Measurements from ENCODE around the gene PSMA2.

The PSMA2 gene

DNA sequence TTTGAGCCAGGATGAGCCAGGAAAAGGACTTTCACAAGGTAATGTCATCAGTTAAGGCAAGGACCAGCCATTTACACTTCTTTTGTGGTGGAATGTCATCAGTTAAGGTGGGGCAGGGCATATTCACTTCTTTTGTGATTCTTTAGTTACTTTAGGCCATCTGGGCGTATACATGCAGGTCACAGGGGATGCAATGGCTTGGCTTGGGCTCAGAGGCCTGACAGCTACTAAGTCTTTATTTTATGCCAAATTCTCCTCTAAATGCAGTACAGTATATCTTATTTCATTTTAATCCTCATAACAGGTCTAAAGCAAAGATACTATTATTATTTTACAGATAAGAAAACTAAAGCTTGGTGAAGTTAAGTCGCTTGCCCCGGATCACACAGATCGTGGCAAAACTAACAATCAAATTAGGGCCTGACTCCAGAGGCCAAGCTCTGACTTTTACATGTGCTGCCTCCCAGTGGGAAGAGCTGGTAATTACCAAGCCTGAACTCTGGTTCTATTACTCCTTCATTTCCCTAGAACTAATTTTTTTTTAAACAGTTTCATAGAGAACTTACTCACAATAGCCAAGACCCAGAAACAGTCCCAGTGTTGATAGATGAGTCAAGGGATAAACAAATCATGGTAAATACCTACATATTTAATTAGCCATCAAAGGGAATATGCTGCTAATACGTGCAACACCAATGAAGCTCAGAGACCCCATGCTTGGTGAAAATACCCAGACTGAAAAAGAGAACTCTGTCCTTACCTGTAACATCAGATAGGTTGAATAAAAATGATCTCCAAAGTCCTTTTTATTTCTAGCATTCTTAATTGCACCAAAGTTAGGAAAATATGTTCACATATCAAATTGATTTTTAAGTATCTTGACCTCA lies 55.5 kb downstream of the PSMA2 start:
- no peaks in the 10 kb centered on the region for H3K4me1 ChIP-seq (ENCODE audit: control insufficient read depth, insufficient read depth, low read length, unreplicated experiment)
- H3K36me3 ChIP-seq (ENCODE audit: insufficient read depth, low read length): no peaks in the 10 kb centered on the region
- no peak overlapping the region for H3K4me3 ChIP-seq (ENCODE audit: low read depth, low read length)
- no peak overlapping the region for H2AFZ ChIP-seq (ENCODE audit: low read length, unreplicated experiment)
- no peak overlapping the region for H3K27ac ChIP-seq (ENCODE audit: low read depth, low read length)
- H3K79me2 ChIP-seq (ENCODE audit: control insufficient read depth, insufficient read depth, low read length, unreplicated experiment): no peaks in the 10 kb centered on the region
- no peaks in the 10 kb centered on the region for H3K27me3 ChIP-seq (ENCODE audit: insufficient read depth, low read length)

DNA sequence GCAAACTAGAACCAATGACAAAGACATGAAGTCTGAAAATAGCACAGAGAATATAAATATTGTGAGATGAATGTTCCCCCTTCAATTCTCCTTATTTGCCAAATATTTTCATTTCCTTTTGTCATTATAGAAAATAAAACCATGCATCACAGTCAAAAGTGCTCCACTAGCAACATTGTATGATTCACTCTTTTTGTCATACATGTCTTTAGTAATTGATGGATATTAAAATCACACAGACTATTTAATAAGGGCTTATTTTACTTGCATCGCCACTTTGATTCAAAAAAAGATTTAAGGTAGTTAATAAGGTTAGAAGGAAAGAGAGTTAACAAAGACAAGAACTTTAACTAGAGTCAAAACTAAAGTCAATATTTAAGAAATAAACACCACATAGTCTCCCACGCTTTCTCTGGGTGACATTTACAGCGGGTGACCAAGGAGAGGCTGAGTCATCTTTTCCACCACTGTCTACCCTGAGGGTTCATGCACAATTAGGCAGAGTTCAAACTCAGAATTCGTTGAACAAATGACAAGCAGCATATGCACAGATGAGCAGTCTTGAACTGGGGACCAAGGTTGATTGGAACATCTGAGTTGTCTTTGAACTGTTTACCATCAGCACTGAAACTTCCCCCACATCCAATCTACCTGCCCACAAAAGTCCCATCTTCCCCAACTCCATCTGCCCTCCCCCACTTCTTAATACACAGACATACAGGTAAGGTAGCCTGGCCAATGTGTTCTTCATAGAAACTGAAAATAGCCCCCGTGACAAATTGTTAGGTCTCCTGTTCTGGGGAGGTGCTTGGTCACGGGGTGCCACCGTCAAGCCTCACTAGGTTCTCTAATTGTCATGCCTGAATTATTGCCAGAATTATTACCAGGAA lies 62.6 kb downstream of the PSMA2 start:
- Histone ChIP-seq H3K27me3 (ENCODE audit: insufficient read depth, low read length) (no peaks in the 10 kb centered on the region), H2AFZ (ENCODE audit: low read length, unreplicated experiment) (no peak overlapping the region), H3K4me1 (ENCODE audit: control insufficient read depth, insufficient read depth, low read length, unreplicated experiment) (peaks cover 3% of the 10 kb centered on the region), H3K27ac (ENCODE audit: low read depth, low read length) (no peak overlapping the region), H3K4me3 (ENCODE audit: low read depth, low read length) (no peak overlapping the region), H3K36me3 (ENCODE audit: insufficient read depth, low read length) (no peaks in the 10 kb centered on the region), H3K79me2 (ENCODE audit: control insufficient read depth, insufficient read depth, low read length, unreplicated experiment) (no peaks in the 10 kb centered on the region)

- Histone ChIP-seq H2AFZ (ENCODE audit: low read length, unreplicated experiment) (no peak overlapping the region), H3K79me2 (ENCODE audit: control insufficient read depth, insufficient read depth, low read length, unreplicated experiment) (no peaks in the 10 kb centered on the region)
These were observed 63.5 kb downstream of the PSMA2 start for GRCh38 chr7:42868480-42868879.

More at GRCh38 chr7:42868480-42868879, 63.5 kb downstream of the PSMA2 start:
- H3K36me3 ChIP-seq (ENCODE audit: insufficient read depth, low read length): no peaks in the 10 kb centered on the region
- no peaks in the 10 kb centered on the region for H3K27me3 ChIP-seq (ENCODE audit: insufficient read depth, low read length)
- no peak overlapping the region for H3K4me3 ChIP-seq (ENCODE audit: low read depth, low read length)
- peaks cover 3% of the 10 kb centered on the region for H3K4me1 ChIP-seq (ENCODE audit: control insufficient read depth, insufficient read depth, low read length, unreplicated experiment)
- no peak overlapping the region for H3K27ac ChIP-seq (ENCODE audit: low read depth, low read length)
